NCI-H748 (cell line): ENCODE data around the gene PACS1.

Experiments
- DNase-seq: peaks from one replicate; lab custom pipeline; 2025; ENCODE audit not compliant: unreplicated experiment; lab: John Stamatoyannopoulos, UW

The PACS1 gene

DNA sequence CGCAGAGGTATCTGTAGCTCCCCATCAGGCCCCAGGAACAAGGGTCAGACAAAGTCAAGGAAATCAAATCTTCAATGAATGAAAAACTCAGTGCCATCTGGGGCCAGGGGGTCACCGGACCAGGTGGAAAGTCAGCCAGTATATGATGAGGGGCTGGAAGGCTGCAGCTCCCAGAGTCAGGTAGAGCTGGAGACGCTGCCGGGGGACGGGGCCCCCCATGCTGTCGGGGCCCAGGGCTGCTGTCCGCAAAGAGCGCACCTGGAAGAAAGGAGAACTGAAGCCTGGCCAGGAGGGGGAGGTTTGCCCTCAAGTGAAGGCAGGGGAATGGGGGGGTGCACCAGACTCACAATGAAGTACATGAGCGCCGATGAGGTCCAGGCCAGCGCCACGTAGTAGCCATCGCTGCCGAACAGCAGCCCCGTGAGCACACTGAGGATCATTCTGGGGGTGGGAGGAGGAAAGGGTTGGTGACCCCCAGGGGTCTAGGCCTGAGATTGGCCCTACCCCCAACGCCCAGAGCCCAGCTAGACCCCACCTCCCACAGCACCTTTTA, 214.5 kb downstream of the PACS1 start:
- no peak for DNase-seq

DNA sequence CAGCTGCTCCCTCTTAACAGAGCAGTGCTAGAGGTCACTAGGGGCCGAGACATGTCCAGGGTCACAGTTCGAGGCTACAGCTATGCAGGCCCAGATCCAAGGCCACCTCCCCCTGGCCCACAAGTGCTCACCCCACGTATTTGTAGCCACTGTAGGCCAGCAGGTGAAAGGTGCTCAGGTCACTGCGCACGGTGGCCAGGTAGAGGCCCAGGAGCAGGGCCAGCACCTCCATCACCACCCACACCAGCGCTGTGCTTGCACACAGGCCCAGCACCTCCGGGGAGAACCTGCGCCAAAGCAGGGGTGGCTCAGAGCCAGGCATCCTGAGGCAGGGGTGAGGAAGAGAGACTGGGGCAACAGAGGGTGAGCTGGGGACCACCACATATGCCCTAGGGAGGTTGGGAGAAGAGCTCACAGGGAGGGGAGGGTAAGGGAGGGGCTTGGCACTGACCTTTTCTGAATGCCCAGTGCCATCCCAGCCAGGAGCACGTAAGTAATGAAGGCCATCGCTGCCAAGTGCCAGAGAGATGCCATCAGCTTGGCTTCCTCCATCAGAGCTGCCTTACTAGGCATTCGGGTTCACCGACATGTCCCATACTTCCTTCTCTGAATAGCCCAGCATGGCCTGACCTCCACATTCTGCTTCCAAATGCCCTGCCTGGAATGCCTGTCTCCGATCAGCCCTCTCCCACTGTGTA, 215.3 kb downstream of the PACS1 start:
- no peak for DNase-seq

- DNase-seq, result no peak
Measured at GRCh38 chr11:66286699-66287098, 216.6 kb downstream of the PACS1 start.

DNA sequence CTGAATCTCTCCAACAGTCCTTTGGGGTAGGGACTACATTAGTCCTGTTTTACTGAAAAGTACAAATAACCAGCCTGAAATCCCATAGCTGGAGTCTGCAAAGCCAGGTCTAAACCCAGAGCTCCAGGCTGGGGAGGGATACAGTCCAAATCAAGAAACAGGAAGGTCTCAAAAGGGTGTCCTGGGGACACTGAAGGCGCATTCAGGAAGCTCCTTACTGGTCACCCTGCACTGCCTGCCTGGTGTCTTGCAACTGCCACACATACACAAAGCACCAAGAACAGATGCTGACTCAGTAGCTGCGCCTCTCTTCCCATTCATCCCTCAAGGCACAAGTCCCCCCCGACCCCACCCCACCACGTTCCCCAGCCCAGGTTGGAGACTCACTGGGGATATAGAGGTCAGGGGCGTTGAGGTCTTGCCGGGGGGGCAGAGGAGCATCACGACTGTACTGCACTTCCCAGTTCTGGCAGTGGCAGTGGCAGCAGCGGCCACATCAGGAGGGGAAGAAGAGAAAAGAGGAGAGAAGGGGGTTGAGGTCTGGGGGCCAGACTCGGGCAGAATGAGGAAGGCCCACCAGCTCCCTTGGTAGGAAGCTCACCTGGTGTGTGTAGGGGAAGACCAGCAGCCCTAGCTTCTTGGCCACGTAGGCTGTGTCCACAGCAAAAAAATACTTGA, 217.3 kb downstream of the PACS1 start:
- no peak for DNase-seq

DNA sequence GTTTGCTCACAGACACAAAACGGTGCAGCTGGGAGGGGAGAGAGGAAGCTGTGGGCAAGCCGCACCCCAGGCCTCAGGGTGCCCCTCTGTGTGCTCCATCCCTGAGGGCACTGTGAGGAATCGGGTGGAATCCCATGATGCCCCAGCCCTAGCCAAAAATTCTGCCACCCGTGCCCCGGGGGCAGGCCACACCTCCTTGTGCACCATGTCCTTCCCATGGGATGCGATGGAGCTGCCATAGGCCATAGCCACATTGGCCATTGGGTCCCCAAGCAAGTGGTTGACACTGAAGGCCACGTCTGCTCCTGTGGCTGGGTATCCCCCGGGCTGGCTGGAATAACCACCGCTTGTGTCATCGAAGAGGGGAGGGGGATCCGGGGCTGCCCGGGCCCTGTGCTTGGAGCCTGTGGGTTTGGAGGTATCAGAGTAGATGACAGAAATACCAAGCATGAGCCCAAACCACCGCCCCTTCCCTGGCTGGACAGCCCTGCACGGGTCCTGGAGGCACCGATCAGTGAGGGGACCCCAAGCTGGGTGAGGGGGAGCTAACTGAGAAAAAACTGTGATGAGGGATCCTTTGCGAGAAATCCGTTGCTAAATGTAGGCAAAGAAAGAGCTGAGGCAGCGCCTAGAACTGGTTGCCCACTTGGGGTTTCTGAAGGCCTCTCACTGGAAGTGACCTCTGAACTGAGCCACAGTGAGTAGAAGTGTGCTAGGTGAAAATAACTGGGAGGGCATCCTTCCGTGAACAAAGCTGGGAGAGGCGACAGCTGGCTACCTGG, 218.0 kb downstream of the PACS1 start:
- peak; percentile 33 for DNase-seq

DNA sequence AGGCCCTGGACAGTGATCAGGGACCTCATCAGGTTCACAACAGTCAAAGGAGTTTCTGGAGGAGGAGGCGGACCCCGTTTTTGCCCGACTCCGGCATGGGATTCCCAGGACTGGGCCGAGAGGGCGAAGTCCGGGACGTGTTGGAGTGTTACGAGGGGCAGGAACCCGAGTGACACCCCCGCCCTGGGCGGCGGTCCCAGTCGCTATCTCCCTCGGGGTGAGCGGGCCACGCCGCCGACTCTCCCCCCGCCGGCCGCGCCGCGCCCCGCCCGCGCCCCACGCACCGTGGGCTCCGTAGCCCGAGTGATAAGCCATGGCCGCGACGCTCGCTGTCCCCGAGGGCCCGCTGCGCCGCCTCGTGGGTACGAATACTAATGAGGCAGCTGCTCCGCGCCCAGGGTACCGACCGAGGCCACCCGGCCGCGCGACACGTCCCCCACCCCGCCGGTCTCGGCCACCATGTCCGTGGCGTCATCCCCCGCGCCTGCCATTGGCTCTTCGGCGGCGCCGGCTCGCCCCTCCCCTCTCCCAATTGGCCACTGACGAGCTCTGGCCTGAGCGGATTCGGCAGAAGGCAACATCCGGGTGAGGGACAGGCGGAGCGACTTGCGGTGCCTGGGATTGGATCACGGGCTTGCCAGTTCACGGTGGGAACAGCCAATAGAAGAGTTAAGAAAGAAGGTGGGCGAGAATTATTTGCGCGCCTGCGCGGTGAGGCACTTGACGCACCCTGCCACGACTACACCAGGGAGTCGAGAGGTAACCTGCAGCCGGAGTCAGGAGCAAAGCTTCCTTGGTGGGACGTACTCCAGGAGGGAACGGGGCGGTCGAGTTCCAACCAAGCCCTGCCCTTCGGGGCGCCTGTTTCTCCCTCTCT, 218.8 kb downstream of the PACS1 start, which contains the start of gene YIF1A:
TSS of gene YIF1A (minus strand) at position 473 of the 877 bp plus-strand sequence. CDS start at position 315, 158 bp downstream.
- DNase-seq, result peak; percentile 99

GRCh38 chr11:66289548-66290329, 219.7 kb downstream of the PACS1 start:
- peak; percentile 33 for DNase-seq

- no peak for DNase-seq
Measured at GRCh38 chr11:66290330-66290621, 220.2 kb downstream of the PACS1 start.

DNA sequence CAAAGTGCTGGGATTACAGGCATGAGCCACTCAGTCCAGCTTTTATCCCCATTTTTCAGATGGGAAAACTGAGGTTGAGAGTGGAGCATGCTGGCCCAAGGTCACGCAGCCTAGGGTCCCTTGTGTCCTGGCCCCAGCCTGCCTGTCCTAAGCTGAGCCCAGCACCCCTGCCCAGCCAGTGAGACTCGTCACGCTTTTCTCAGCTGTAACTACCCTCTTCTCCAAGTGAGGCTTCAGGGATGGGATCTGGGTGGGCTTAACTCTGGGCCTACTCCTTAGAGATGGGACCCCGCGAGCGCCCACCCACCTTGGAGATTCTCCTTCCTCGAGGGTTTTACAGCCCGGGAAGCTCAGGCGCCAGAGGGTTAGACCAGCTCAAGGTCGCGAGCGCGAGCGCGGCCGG, 221.2 kb downstream of the PACS1 start:
- DNase-seq, result no peak

GRCh38 chr11:66291706-66292542, 221.9 kb downstream of the PACS1 start, which contains the start of gene TMEM151A:
TMEM151A (plus strand) TSS chr11:66291894; CDS start chr11:66292014, 120 bp downstream.
- DNase-seq, result peak; percentile 49

- DNase-seq, result peak; percentile 30
Measured at GRCh38 chr11:66292543-66293332, 222.7 kb downstream of the PACS1 start.

DNA sequence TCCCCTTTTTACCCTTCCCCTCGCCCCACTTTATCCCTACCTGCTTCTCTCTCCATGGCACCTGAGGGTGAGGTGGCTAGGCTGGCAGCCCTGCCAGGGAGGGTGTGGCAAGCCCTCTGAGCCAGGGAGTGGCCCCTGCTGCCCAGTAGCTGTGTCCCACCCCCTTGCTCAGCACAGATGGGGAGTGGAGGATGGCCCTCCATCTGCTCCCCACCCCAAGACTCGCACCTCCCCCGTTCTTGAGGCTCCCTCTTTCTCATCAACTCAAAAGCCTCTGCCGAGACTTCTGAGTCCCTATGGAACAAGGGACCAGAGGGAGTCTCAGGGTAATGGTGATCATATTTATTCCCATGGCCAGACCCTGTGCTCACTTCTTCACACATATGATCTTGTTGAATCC, 223.3 kb downstream of the PACS1 start:
- DNase-seq, result no peak

GRCh38 chr11:66293777-66294625, 223.9 kb downstream of the PACS1 start:
- DNase-seq, result no peak
